Activated T-cell treated with anti-CD3 and anti-CD28 coated beads, Interleukin-2, amount 50 U/mL, for 24 hours (primary cell): Measurements from ENCODE around the gene TRPM3.
"Not testable (repeated sequence)": the region's sequence is repeated elsewhere in the genome, so short reads cannot be mapped to it uniquely, and the experiment has no call there.

Experiments used
- DNase-seq: peaks from one replicate; pipeline ENCODE4 v3.0.0-alpha.2; 2020
- H3K27ac Mint-ChIP-seq: 2 replicates; pipeline ENCODE4 v1.8.0; 2020; ENCODE audit warnings: mild to moderate bottlenecking, mixed read lengths
- H3K27me3 Mint-ChIP-seq: 2 replicates; pipeline ENCODE4 v1.8.0; 2020; ENCODE audit warnings: mixed read lengths
- H3K36me3 Mint-ChIP-seq: 2 replicates; pipeline ENCODE4 v1.8.0; 2020; ENCODE audit warnings: low read depth, mixed read lengths
- H3K4me1 Mint-ChIP-seq: 2 replicates; pipeline ENCODE4 v1.8.0; 2020; ENCODE audit warnings: low read depth, mixed read lengths
- H3K4me3 Mint-ChIP-seq: 2 replicates; pipeline ENCODE4 v1.8.0; 2020; ENCODE audit warnings: mild to moderate bottlenecking, moderate library complexity, mixed read lengths
- H3K9me3 Mint-ChIP-seq: 2 replicates; pipeline ENCODE4 v1.8.0; 2020; ENCODE audit warnings: mixed read lengths

The TRPM3 gene

DNA sequence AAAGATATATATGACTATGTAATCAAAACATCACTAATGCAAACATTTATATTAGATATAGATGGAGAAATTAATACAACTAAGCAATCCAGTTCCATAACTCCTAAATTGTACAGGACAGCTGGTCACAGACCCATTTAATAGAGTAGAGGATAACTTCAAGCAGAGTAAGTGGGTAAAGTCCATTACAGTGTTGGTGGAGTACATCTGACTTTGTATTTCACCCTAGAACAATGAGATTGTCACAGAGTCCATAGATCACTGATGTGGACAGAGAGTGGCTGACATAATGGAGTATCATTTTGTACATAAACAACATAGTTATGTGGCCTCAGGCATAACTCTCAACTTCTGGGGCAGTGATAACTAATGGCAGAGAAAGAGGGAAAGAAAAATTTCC lies 439.1 kb downstream of the TRPM3 start:
- H3K36me3 Mint-ChIP-seq, result no peaks in the 10 kb centered on the region
- H3K4me1 Mint-ChIP-seq, result no peaks in the 10 kb centered on the region
- H3K27ac Mint-ChIP-seq, result no peak overlapping the region
- DNase-seq, result no peak
- H3K4me3 Mint-ChIP-seq, result no peak overlapping the region
- no peaks in the 10 kb centered on the region for H3K27me3 Mint-ChIP-seq
- H3K9me3 Mint-ChIP-seq, result no peaks in the 10 kb centered on the region

DNA sequence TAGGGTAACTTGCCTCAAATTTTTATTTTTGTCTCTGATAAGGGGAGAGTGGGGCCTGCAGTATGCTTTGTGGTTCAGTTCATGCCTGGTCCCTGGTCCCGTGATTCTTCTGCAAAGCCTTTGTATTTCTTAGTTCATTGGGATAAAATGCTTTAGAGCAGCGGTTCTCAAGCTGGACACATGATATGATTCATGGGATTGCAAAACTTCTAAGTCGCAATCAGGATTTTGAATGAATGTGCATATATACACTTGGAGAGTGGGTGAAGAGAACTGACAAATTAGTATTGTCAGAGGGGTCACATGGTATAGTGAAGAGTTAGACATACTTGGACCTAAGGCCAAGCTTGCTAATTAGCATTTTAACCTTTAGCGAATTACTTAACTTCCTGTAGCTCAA lies 441.6 kb downstream of the TRPM3 start:
- H3K27ac Mint-ChIP-seq, result no peak overlapping the region
- H3K9me3 Mint-ChIP-seq, result no peaks in the 10 kb centered on the region
- no peaks in the 10 kb centered on the region for H3K4me1 Mint-ChIP-seq
- no peaks in the 10 kb centered on the region for H3K27me3 Mint-ChIP-seq
- no peak overlapping the region for H3K4me3 Mint-ChIP-seq
- no peak for DNase-seq
- no peaks in the 10 kb centered on the region for H3K36me3 Mint-ChIP-seq

DNA sequence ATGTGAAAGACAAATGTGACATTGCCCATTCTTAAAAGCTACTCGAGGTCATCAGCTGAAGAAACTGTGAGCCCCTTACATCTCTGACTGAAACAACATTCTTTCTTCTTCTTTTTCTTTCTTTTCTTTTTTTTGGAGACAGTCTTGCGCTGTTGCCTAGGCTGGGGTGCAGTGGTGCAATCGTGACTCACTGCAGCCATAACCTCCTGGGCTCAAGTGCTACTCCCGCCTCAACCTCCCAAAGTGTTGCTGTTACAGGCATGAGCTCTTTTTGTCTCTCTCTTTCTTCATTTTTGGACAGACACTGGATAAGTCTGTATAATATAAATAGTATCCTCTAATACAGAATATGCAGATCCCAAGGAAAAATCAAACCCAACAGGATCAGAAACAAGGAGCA lies 443.3 kb downstream of the TRPM3 start:
- H3K4me3 Mint-ChIP-seq, result no peak overlapping the region
- H3K27me3 Mint-ChIP-seq, result no peaks in the 10 kb centered on the region
- H3K27ac Mint-ChIP-seq, result no peak overlapping the region
- no peaks in the 10 kb centered on the region for H3K4me1 Mint-ChIP-seq
- no peak for DNase-seq
- no peaks in the 10 kb centered on the region for H3K36me3 Mint-ChIP-seq
- H3K9me3 Mint-ChIP-seq, result no peaks in the 10 kb centered on the region

DNA sequence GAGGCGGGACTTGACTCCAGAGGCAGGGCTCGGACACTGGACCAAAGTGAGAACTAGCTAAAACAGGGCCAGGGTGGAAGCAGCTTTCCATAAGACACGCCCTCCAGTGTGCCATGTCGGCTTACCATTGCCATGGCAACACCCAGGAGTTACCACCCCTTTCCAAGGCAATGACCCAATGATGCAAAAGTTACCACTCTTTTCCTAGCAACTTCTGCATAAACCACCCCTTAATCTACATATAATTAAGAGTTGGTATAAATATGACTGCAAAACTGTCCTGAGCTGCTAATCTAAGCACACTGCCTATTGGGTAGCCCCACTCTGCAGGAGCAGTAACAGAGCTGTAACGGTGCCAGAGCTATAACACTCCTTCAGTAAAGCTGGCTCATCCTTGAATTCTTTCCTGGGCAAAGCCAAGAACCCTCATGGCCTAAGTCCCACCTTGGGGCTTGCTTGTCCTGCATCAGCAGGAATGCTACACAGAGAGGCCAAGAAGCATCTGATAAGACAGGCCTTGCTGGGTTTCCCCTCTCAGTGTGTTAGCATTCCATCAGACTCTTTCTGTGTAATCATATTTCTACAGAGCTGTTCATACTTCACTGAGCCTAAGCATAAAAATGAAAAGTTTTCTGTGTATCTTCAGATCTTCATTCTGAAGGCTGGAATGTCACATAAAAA lies 444.2 kb downstream of the TRPM3 start:
- H3K9me3 Mint-ChIP-seq, result no peaks in the 10 kb centered on the region
- H3K27ac Mint-ChIP-seq, result no peak overlapping the region
- H3K4me1 Mint-ChIP-seq, result no peaks in the 10 kb centered on the region
- no peak for DNase-seq
- no peaks in the 10 kb centered on the region for H3K27me3 Mint-ChIP-seq
- H3K4me3 Mint-ChIP-seq, result no peak overlapping the region
- H3K36me3 Mint-ChIP-seq, result no peaks in the 10 kb centered on the region

- no peak overlapping the region for H3K4me3 Mint-ChIP-seq
- H3K4me1 Mint-ChIP-seq, result no peaks in the 10 kb centered on the region
- no peaks in the 10 kb centered on the region for H3K9me3 Mint-ChIP-seq
- H3K27me3 Mint-ChIP-seq, result no peaks in the 10 kb centered on the region
- H3K27ac Mint-ChIP-seq, result no peak overlapping the region
- H3K36me3 Mint-ChIP-seq, result no peaks in the 10 kb centered on the region
- no peak for DNase-seq
Measured at GRCh38 chr9:70675868-70676370, 445.5 kb downstream of the TRPM3 start.

GRCh38 chr9:70673844-70674243 lies 447.6 kb downstream of the TRPM3 start:
- no peak for DNase-seq
- Mint-ChIP-seq H3K4me1 (no peaks in the 10 kb centered on the region), H3K27me3 (no peaks in the 10 kb centered on the region), H3K9me3 (no peaks in the 10 kb centered on the region), H3K4me3 (no peak overlapping the region), H3K36me3 (no peaks in the 10 kb centered on the region), H3K27ac (no peak overlapping the region)

DNA sequence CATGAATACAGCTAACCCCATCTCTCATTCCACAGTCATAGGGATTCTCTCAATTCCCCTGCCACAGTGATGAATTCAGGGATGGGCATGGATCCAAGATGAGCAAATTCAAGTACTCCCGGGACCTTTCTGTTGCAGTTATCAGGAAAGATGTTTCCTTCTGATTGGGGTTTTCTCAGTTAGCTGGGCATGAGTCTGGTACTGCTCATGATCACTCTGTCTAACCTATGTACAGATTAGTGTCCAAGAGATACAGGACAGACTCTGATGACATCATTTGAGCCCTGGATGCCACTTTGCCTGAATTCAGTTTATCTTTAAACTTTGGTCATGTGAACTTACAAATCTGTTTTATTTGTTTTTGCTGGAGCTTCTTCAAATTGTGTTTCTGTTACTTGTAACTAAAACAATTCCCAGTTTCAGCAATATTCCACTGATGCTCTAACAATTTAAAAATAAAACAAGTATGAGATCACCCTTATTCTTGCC lies 449.2 kb downstream of the TRPM3 start:
- no peaks in the 10 kb centered on the region for H3K36me3 Mint-ChIP-seq
- H3K9me3 Mint-ChIP-seq, result no peaks in the 10 kb centered on the region
- DNase-seq, result no peak
- no peaks in the 10 kb centered on the region for H3K4me1 Mint-ChIP-seq
- H3K27me3 Mint-ChIP-seq, result no peaks in the 10 kb centered on the region
- no peak overlapping the region for H3K27ac Mint-ChIP-seq
- no peak overlapping the region for H3K4me3 Mint-ChIP-seq

GRCh38 chr9:70668751-70669150 lies 452.7 kb downstream of the TRPM3 start:
- no peak overlapping the region for H3K27ac Mint-ChIP-seq
- peaks cover 17% of the 10 kb centered on the region for H3K4me1 Mint-ChIP-seq
- H3K36me3 Mint-ChIP-seq, result no peaks in the 10 kb centered on the region
- no peak overlapping the region for H3K4me3 Mint-ChIP-seq
- DNase-seq, result no peak
- no peaks in the 10 kb centered on the region for H3K27me3 Mint-ChIP-seq
- no peaks in the 10 kb centered on the region for H3K9me3 Mint-ChIP-seq

- no peaks in the 10 kb centered on the region for H3K36me3 Mint-ChIP-seq
- no peak overlapping the region for H3K27ac Mint-ChIP-seq
- H3K9me3 Mint-ChIP-seq, result peaks cover 5% of the 10 kb centered on the region
- H3K4me3 Mint-ChIP-seq, result no peak overlapping the region
- no peak for DNase-seq
- peaks cover 19% of the 10 kb centered on the region for H3K27me3 Mint-ChIP-seq
- no peaks in the 10 kb centered on the region for H3K4me1 Mint-ChIP-seq
Measured at GRCh38 chr9:70658765-70659164, 462.7 kb downstream of the TRPM3 start.

GRCh38 chr9:70656281-70656680 lies 465.1 kb downstream of the TRPM3 start:
- Mint-ChIP-seq H3K36me3 (no peaks in the 10 kb centered on the region), H3K4me1 (no peaks in the 10 kb centered on the region), H3K4me3 (no peak overlapping the region), H3K27me3 (peaks cover 15% of the 10 kb centered on the region), H3K9me3 (peaks cover 5% of the 10 kb centered on the region), H3K27ac (no peak overlapping the region)
- DNase-seq, result no peak

GRCh38 chr9:70654144-70654543 lies 467.3 kb downstream of the TRPM3 start:
- Mint-ChIP-seq H3K9me3 (peaks cover 4% of the 10 kb centered on the region), H3K36me3 (no peaks in the 10 kb centered on the region), H3K27ac (no peak overlapping the region), H3K4me1 (no peaks in the 10 kb centered on the region), H3K27me3 (peaks cover 6% of the 10 kb centered on the region), H3K4me3 (no peak overlapping the region)
- no peak for DNase-seq

GRCh38 chr9:70644627-70645026 lies 476.8 kb downstream of the TRPM3 start:
- not testable (repeated sequence) for DNase-seq, H3K36me3 Mint-ChIP-seq, H3K4me1 Mint-ChIP-seq, H3K9me3 Mint-ChIP-seq, H3K4me3 Mint-ChIP-seq, H3K27ac Mint-ChIP-seq
- peaks cover 44% of the 10 kb centered on the region for H3K27me3 Mint-ChIP-seq

GRCh38 chr9:70642341-70642740 lies 479.1 kb downstream of the TRPM3 start:
- no peak overlapping the region for H3K4me3 Mint-ChIP-seq
- H3K27me3 Mint-ChIP-seq, result peaks cover 44% of the 10 kb centered on the region
- no peak overlapping the region for H3K27ac Mint-ChIP-seq
- no peak for DNase-seq
- no peaks in the 10 kb centered on the region for H3K9me3 Mint-ChIP-seq
- H3K4me1 Mint-ChIP-seq, result no peaks in the 10 kb centered on the region
- no peaks in the 10 kb centered on the region for H3K36me3 Mint-ChIP-seq

DNA sequence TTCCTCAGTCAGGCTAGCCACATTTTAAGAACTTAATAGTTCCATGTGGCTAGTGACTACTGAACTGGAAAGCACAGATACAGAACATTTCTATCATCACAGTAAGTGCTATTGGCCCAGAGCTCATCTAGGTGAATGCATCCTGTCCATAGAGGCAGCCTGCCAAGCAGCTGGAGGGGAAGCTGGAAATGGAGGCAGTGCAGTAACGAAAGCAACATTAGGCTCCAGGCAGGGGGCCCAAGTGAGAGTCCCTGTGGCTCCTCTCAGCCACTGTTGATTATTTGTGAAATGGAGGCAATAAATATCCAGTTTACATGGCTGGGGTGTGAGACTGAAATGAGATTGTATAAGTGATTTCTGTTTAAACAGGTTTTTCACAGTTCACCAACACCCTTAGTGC lies 479.8 kb downstream of the TRPM3 start:
- Mint-ChIP-seq H3K4me1 (no peaks in the 10 kb centered on the region), H3K27ac (no peak overlapping the region), H3K9me3 (no peaks in the 10 kb centered on the region), H3K36me3 (no peaks in the 10 kb centered on the region), H3K27me3 (peaks cover 44% of the 10 kb centered on the region), H3K4me3 (no peak overlapping the region)
- no peak for DNase-seq

DNA sequence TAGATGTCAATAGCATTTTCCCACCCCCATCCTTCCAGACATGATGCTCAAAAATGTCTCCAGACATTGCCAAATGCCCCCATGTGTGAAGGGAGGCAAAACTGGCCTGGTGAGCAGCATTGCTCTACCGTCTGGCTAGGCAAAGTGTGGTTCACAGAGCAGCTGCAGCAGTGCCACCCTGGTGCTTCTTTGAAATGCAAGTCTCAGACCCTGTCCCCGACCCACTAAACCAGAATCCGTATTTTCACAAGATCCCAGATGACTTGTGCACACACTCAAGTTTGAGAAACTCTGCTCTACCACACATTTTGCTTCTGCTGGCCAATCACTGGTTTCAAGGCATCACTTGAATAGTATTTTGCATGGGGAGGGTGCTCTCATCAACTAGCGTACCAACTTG lies 480.4 kb downstream of the TRPM3 start:
- DNase-seq, result no peak
- Mint-ChIP-seq H3K4me1 (no peaks in the 10 kb centered on the region), H3K27ac (no peak overlapping the region), H3K27me3 (peaks cover 41% of the 10 kb centered on the region), H3K9me3 (no peaks in the 10 kb centered on the region), H3K36me3 (no peaks in the 10 kb centered on the region), H3K4me3 (no peak overlapping the region)
